CD14-positive monocyte (primary cell): ENCODE measurements around the gene VOPP1. TPM values are rescaled to one million over a fixed set of nuclear protein-coding genes. Genes with fewer than 3 reads are reported as not detected.

Source experiments
- DNase-seq, 3 donors: peaks; one replicate each; pipeline ENCODE4 v3.0.0-alpha.2; 2011 to 2022
- H2AFZ ChIP-seq: 2 replicates; pipeline ENCODE4 v1.6.0; 2012; ENCODE audit warnings: mild to moderate bottlenecking, low read depth, low read length, inconsistent platforms; ENCODE audit not compliant: insufficient read depth, poor library complexity, severe bottlenecking
- H3K27ac ChIP-seq, 2 donors: 1 replicate in 1 of 2; 2 replicates in 1 of 2; pipeline ENCODE4 v1.5.1; 2012 to 2013; ENCODE audit warnings: low read length in 2 of 2, control low read depth in 1 of 2, inconsistent platforms in 1 of 2, low read depth in 1 of 2, mild to moderate bottlenecking in 1 of 2
- H3K27me3 ChIP-seq, 2 donors: one replicate each; pipeline versions ENCODE4 v1.6.0 to v1.6.1; 2011 to 2013; ENCODE audit warnings: low read length in 2 of 2; ENCODE audit not compliant: control insufficient read depth in 2 of 2, insufficient read depth in 2 of 2
- H3K36me3 ChIP-seq, 2 donors: replicated peaks in 1 of 2; 1 replicate in 1 of 2; 2 replicates in 1 of 2; pipeline versions ENCODE4 v1.5.1 to v1.6.1; 2012 to 2013; ENCODE audit warnings: low read length in 2 of 2, control low read depth in 1 of 2, inconsistent platforms in 1 of 2, mild to moderate bottlenecking in 1 of 2; ENCODE audit not compliant: insufficient read depth in 2 of 2, control insufficient read depth in 1 of 2
- H3K4me1 ChIP-seq, 2 donors: 1 replicate in 1 of 2; 2 replicates in 1 of 2; pipeline versions ENCODE4 v1.5.1 to v1.6.1; 2012 to 2013; ENCODE audit warnings: low read length in 2 of 2, control low read depth in 1 of 2, inconsistent platforms in 1 of 2, mild to moderate bottlenecking in 1 of 2, moderate library complexity in 1 of 2; ENCODE audit not compliant: insufficient read depth in 2 of 2, control insufficient read depth in 1 of 2
- H3K4me2 ChIP-seq: replicated peaks from 2 replicates; pipeline ENCODE3; 2012; ENCODE audit warnings: low read length, moderate library complexity, mild to moderate bottlenecking; ENCODE audit not compliant: poor library complexity, severe bottlenecking; ENCODE audit errors: extremely low read depth
- H3K4me3 ChIP-seq, 3 experiments: fragments of 200-600 bp in 1 of 3; sonication (generic) in 1 of 3; replicated peaks in 1 of 3; 1 replicate in 2 of 3; 2 replicates in 1 of 3; pipeline ENCODE4 v1.5.1; 2011 to 2013; ENCODE audit warnings: low read length in 3 of 3, mild to moderate bottlenecking in 3 of 3, control low read depth in 2 of 3, low read depth in 2 of 3, inconsistent platforms in 1 of 3, moderate library complexity in 1 of 3
- H3K79me2 ChIP-seq: 2 replicates; pipeline ENCODE4 v1.6.0; 2012; ENCODE audit warnings: mild to moderate bottlenecking, control low read depth, inconsistent platforms, low read length, moderate library complexity; ENCODE audit not compliant: insufficient read depth
- H3K9ac ChIP-seq: 2 replicates; pipeline ENCODE4 v1.6.0; 2017; ENCODE audit warnings: low read length, mild to moderate bottlenecking; ENCODE audit not compliant: insufficient read depth, poor library complexity, severe bottlenecking
- H3K9me3 ChIP-seq, 2 donors: replicated peaks in 1 of 2; 1 replicate in 1 of 2; 2 replicates in 1 of 2; pipeline versions ENCODE4 v1.5.1 to v1.6.1; 2012 to 2013; ENCODE audit warnings: low read length in 2 of 2, control low read depth in 1 of 2; ENCODE audit not compliant: control insufficient read depth in 1 of 2, insufficient read depth in 1 of 2
- H4K20me1 ChIP-seq: 2 replicates; pipeline ENCODE4 v1.6.0; 2012; ENCODE audit warnings: mild to moderate bottlenecking, low read length, control low read depth, moderate library complexity; ENCODE audit not compliant: insufficient read depth
- H3K27ac Mint-ChIP-seq, 7 donors: one replicate each; pipeline ENCODE4 v1.8.0; 2020; ENCODE audit warnings: mild to moderate bottlenecking in 7 of 7, mixed read lengths in 7 of 7, moderate library complexity in 6 of 7, inconsistent platforms in 2 of 7
- H3K27me3 Mint-ChIP-seq, 3 donors: one replicate each; pipeline ENCODE4 v1.8.0; 2021 to 2022; ENCODE audit warnings: low read depth in 3 of 3, mild to moderate bottlenecking in 3 of 3, mixed read lengths in 3 of 3, moderate library complexity in 3 of 3, inconsistent platforms in 1 of 3
- H3K36me3 Mint-ChIP-seq, 2 donors: one replicate each; pipeline ENCODE4 v1.8.0; 2020; ENCODE audit warnings: mixed read lengths in 2 of 2, inconsistent platforms in 1 of 2, mild to moderate bottlenecking in 1 of 2
- H3K4me1 Mint-ChIP-seq: one replicate; pipeline ENCODE4 v1.8.0; 2020; ENCODE audit warnings: mild to moderate bottlenecking, mixed read lengths
- H3K4me3 Mint-ChIP-seq, 2 donors: one replicate each; pipeline ENCODE4 v1.8.0; 2020; ENCODE audit warnings: mild to moderate bottlenecking in 2 of 2, mixed read lengths in 2 of 2, moderate library complexity in 1 of 2
- H3K9me3 Mint-ChIP-seq, 7 donors: one replicate each; pipeline ENCODE4 v1.8.0; 2020 to 2022; ENCODE audit warnings: mixed read lengths in 7 of 7, mild to moderate bottlenecking in 6 of 7, moderate library complexity in 6 of 7, inconsistent platforms in 2 of 7
- WGBS: methylation state at CpG from one replicate; pipeline ENCODE4 v1.1.5; 2013; ENCODE audit warnings: missing lambda C conversion rate; ENCODE audit not compliant: insufficient coverage; 5-methylcytosine and 5-hydroxymethylcytosine counted together
- intact Hi-C, 2 donors: fragments of 100-400 bp; cut with micrococcal nuclease; formaldehyde crosslinking; loops; one replicate each; pipeline versions ENCODE4 v1.15.0 to v1.15.1; 2023
- polyA minus RNA-seq: library from RNA; depleted of rRNA, polyadenylated mRNA; stranded (reverse); fragments of >200 nt; gene quantifications from 2 replicates; pipeline ENCODE4 v1.2.3, GENCODE V29; 2012
- polyA plus RNA-seq, 3 donors: library from polyadenylated mRNA; depleted of rRNA in 1 of 3; unstranded in 2 of 3; stranded (reverse) in 1 of 3; fragments of 300-500 nt in 2 of 3; fragments of >200 nt in 1 of 3; fragmentation: Illumina TruSeq in 2 of 3; gene quantifications; 1 replicate in 2 of 3; 2 replicates in 1 of 3; pipeline ENCODE4 v1.2.3, GENCODE V29; 2012 to 2021
- total RNA-seq, 12 experiments: library from RNA in 1 of 12; stranded (reverse) in 1 of 12; fragments of 120-200 nt in 1 of 12; gene quantifications; one replicate each; pipeline ENCODE4 v1.2.4 and lab custom pipeline; 2013 to 2026; ENCODE audit warnings: mixed read lengths in 6 of 12, inconsistent platforms in 1 of 12
- TF ChIP-seq, protein P1 (sequence below): fragments of 200-600 bp; IDR thresholded peaks from one replicate; pipeline ENCODE4 v1.8.0; 2022; ENCODE audit warnings: antibody characterized with exemption, mild to moderate bottlenecking

Gene VOPP1, protein sequence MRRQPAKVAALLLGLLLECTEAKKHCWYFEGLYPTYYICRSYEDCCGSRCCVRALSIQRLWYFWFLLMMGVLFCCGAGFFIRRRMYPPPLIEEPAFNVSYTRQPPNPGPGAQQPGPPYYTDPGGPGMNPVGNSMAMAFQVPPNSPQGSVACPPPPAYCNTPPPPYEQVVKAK
- 34.4 TPM for total RNA-seq (2013)
- polyA plus RNA-seq: 10 to 100 TPM; 16.7 to 22.1 (median 18.0) TPM
- polyA minus RNA-seq: 23.3 and 31.4 TPM in 2 replicates
- 37.8 to 144 (median 59.4) reads per million in 11 experiments for total RNA-seq (lab: John Stamatoyannopoulos, UW)

DNA sequence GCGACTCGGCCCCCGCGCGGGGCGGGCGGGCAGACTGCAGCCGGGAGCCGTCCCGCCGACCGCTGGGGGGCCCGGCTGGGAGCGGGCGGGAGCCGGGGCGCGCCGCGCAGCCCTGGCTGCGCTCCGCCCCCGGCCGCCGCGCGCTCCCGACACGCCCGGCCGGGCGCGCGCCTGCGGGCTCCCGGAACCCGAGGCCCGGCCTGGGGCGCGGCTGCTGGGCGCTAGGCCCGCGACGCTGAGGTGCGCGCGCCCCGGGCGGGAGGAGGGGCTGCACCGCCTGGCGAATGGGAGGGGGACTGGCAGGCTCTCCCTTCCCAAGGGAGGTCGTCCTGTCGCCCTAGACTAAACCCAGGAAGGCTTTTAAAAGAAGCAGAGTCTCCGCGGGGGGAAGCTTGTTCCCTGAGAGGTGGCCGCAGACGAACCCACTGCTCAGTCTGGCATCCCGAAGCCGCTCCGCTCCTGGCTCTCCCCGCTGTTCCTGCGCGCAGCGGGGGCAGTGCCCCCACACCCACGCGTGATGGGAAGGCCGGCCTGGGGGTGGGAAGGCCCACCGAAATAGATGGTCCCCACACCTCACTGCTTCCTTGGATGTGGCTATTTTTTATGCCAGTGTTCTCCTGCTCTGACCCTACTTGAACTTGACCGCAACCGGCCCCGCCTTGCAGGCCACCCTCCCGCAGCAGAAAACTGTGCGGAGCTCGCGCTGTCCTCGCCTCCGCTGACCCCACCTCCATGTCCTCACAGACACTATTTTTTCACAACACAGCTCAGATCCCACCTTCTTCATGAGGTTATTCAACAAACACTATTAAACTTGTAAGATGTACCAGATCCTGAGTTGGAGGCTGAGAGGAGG is at the start of gene VOPP1:
Gene VOPP1, minus strand, starts transcription at position 125 of the 856 bp plus-strand sequence. CDS start 178 bp downstream, outside the sequence.
- peaks cover 46% of the 10 kb centered on the region for H3K4me1 Mint-ChIP-seq

More for the DNA sequence above, at the start of gene VOPP1:
- peaks cover 0 to 3% of the 10 kb centered on the region in 2 donors for H3K27me3 ChIP-seq
- Mint-ChIP-seq H3K9me3 (peaks cover 0 to 5% (median 0%) of the 10 kb centered on the region in 7 donors), H3K4me3 (peak within 1 kb of the TSS; percentile 96 to 99), H3K27me3 (peaks cover 11 to 13% (median 11%) of the 10 kb centered on the region in 3 donors), H3K27ac (peak within 1 kb of the TSS; percentile 91 to 98 (median 96)), H3K36me3 (peaks cover 11 to 20% of the 10 kb centered on the region in 2 donors)
- H3K79me2 ChIP-seq: peaks cover 27% of the 10 kb centered on the region
- peak within 1 kb of the TSS; percentile 96 for H3K9ac ChIP-seq
- H3K4me1 ChIP-seq: peaks cover 33 to 35% of the 10 kb centered on the region in 2 donors
- H3K4me3 ChIP-seq: peak within 1 kb of the TSS; percentile 60 to 86 (median 66)
- DNase-seq: peak; percentile 54 to 70 (median 61)
- intact Hi-C loops: loop anchor here in 1 of 2 donors (5.0 to 10.0 kb wide), 2 partner anchors 65 to 208 kb away; partner anchors contain the start of gene LANCL2
- peaks cover 0 to 2% of the 10 kb centered on the region in 2 donors for H3K36me3 ChIP-seq
- WGBS: under 1% methylated on average over 73 of the region's 77 CpGs
- H2AFZ ChIP-seq: peak within 1 kb of the TSS; percentile 97
- TF ChIP-seq, protein P1, sequence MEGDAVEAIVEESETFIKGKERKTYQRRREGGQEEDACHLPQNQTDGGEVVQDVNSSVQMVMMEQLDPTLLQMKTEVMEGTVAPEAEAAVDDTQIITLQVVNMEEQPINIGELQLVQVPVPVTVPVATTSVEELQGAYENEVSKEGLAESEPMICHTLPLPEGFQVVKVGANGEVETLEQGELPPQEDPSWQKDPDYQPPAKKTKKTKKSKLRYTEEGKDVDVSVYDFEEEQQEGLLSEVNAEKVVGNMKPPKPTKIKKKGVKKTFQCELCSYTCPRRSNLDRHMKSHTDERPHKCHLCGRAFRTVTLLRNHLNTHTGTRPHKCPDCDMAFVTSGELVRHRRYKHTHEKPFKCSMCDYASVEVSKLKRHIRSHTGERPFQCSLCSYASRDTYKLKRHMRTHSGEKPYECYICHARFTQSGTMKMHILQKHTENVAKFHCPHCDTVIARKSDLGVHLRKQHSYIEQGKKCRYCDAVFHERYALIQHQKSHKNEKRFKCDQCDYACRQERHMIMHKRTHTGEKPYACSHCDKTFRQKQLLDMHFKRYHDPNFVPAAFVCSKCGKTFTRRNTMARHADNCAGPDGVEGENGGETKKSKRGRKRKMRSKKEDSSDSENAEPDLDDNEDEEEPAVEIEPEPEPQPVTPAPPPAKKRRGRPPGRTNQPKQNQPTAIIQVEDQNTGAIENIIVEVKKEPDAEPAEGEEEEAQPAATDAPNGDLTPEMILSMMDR: no peak
- no peaks in the 10 kb centered on the region for H3K9me3 ChIP-seq
- H3K4me2 ChIP-seq: peak within 1 kb of the TSS; percentile 91
- H4K20me1 ChIP-seq: peaks cover 34% of the 10 kb centered on the region
- peak within 1 kb of the TSS; percentile 75 to 88 for H3K27ac ChIP-seq
